HG02981 (cell line): ENCODE results near the gene LMO2.
"Not testable (repeated sequence)": the region's sequence is repeated elsewhere in the genome, so short reads cannot be mapped to it uniquely, and the experiment has no call there.

Experiments used
- ATAC-seq: cut with Tn5 transposase; IDR thresholded peaks from one replicate; pipeline ENCODE4 v1.9.1; 2021; ENCODE audit warnings: mild to moderate bottlenecking, moderate library complexity; ENCODE audit not compliant: unreplicated experiment

Gene LMO2

DNA sequence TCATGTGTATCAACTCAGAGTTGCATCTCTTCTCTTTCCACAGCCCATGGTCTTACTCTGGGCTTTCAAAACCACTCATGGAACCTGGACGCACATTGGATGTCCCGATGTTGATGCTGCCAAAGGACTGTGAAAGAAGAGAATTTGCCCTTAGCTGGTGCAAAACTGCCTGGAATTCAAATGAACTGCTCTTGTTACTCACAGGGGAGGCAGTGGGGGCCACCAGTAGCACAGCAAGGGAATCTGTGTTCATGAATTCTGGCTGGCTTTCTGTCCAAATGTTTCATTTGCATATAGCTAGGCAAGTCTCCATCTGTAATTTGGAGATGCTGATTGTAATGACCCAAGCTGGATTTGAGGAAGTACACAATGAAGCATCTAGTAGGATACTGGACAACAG, 24.9 kb downstream of the LMO2 start:
- no peak for ATAC-seq

DNA sequence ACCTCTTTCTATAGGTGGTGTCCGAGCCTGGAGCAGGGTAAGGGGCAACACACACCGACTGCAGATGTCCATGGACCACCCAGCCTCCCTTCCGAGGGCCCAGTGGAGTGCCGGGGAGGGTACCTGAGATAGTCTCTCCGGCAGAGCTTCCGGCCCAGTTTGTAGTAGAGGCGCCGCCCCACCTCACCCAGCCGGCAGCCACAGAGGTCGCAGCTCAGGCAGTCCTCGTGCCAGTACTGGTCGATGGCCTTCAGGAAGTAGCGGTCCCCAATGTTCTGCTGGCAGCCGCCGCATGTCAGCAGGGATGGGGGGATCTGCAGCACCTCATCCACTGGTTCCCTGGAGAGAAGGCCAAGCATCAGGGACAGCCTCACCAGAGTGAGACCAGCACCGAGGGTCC, 27.4 kb downstream of the LMO2 start:
- no peak for ATAC-seq

DNA sequence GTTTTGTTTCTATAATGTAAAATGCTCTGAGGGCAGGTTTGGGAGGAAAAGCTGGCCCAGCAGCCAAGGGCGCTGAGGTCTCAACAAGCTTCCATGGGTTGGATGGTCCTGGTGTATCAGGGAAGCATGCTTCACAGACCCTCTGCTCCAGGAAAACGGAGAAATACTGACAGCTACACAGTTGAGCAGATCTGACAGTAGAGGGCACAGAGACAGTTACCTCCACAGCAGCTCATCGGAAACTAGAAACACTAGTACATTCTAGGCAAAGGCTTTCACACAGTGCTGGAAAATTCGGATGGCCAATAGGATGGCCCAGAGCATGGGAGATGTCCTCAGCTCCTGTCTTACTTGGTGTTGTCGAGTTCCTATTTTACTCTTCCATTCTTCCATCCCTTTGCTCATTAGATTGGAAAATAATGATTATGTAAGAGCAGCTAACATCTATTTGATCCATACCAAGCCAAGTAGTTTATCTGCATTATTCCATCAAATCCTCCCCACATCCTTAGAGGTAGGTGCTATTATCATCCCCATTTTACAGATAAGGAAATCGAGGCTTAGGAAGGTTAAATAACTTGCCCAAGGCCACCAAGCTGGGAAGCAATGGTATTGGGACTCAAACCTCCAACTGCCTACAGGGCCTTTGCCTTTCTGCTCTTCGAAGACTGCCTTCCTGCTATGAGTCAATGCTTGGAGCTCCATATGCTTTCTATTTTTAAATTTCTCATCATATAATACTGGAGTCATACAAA, 28.3 kb downstream of the LMO2 start:
- no peak for ATAC-seq

GRCh38 chr11:33861941-33862589, 29.8 kb downstream of the LMO2 start:
- ATAC-seq: no peak

GRCh38 chr11:33861386-33861785, 30.5 kb downstream of the LMO2 start:
- ATAC-seq: no peak

DNA sequence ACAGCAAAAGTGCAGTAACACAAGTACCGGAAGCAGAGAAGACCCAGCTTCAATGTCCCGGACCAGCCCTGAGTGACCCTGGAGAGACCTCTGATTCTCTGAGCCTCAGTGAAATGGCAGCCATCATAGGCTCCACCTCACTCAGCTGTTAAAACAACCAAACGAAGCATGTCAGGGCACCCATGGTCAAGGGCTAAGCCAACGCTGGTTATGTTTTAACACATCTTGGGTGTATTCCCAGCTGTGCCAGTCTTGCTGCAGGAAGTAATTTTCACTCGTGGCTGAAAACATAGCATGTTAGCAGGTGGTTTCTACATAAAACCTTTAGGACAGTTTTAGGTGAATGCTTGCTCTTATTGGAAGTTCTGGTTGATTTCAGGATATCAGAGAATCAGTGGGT, 30.9 kb downstream of the LMO2 start:
- ATAC-seq: no peak

DNA sequence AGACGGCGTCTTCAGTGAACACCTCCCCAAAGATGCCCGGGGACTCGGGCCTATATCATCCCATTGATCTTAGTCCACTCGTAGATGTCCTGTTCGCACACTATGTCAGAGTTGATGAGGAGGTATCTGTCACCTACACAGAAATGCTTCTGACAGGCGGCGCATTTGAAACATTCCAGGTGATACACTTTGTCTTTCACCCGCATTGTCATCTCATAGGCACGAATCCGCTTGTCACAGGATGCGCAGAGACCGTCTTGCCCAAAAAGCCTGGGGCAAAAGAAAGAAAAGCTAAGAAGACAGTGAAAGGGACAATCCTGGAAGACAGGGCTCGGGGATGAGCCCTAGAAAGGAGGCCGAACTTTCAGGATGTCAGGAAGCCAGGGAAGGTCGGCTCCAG, 32.6 kb downstream of the LMO2 start:
- ATAC-seq: no peak

DNA sequence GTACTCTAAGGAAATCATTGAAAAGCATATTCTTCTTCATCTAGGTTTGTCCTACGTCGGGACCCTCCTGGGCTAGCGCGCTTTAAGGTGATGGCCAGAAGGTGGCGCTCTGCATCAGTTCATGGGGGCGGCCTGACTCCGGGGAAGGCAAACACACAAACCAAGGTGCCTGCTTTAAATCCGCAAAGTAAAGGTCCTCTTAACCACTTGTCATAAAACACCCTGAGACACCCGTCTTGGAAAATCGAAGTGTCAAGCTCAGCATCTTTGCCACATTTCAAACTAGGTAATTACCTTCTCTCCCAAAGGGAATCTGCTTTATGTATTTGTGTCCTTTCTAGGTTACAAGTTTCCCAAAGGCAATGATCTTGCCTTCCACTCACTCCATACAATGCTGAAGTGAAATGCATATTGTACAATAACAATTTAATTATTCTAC, 33.9 kb downstream of the LMO2 start:
- ATAC-seq: no peak

DNA sequence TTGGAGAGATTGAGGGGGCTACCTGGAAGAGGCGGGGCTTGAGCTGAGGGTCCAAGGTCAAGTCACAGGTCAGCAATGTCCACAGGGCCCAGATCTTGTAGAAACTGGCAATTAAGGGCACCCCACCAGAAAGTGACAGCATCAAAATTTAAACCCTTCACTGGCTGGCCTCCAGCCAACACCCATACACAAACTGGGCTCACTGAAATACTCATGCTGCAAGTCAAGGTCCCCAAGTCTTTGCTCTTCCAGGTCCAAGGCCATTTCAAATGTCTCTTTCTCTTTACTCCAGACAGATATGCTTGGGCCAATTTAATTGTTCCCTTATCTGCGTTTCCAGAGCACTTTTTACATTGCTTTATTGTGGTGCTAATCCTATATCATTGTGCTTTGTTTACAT, 36.4 kb downstream of the LMO2 start:
- ATAC-seq: no peak

DNA sequence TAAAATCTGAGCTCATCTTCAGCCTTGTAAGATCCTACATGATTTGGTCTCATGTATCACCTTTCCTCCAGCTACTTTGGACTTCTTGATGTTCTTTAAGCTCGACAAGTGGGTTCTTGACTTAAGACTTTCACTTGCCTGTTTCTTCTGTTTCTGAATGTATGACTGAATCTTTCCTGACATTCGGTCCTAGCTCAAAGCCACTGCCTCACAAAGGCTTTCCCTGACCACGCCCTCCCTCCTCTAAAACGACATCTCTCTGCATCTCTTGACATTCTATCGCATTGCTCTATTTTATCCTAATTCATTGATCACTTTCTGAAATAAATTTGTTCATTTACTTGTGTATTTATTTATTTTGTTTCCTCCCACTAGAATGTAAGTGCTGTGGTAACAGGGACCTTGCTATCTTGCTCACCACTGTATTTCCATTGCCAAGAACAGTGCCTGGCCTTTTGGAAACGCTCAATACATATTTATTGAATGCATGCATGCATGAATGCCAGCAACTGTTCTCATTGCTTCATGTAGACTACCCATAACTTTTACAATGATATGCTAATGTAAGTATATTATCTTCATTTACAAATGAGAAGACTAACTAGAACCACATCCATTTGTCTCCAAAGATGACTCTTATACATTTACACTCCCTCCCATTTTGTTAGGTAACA, 43.0 kb downstream of the LMO2 start:
- no peak for ATAC-seq

DNA sequence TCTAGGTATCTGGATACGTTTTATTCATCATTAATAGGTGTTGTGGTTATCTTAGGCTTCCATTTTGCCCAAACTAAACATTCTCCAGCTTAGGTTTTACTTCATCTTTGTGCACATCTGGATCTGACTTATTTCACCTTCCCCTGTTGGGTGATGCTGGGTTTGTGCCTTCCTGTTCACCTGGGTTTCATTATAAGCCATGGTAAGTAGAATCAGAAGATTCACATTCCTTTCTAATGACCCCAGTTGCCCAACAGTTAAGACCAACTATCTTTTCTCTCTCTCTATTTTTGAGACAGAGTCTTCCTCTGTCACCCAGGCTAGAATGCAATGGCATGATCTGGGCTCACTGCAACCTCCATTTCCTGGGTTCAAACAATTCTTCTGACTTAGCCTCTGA, 44.6 kb downstream of the LMO2 start:
- no peak for ATAC-seq

DNA sequence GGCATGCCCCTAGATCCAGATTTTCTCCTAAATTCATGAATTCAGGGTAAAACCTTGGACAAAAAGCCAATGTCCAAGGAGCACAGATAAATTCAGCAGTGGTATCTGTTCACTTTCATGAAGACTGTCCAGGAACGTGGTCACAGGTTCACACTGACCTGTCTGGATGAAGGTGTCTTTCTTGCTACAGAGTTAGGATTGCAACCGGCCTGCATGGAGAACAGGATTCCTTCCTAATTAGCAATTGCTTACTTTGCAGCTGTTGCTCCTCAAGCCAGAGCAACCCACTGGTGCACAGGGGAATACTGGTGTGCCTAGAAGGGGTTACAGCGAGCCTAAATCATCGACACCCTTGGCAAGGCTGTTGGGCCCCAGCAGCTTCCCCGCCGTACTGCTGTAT, 47.6 kb downstream of the LMO2 start:
- no peak for ATAC-seq

GRCh38 chr11:33843018-33843417, 48.9 kb downstream of the LMO2 start:
- no peak for ATAC-seq

DNA sequence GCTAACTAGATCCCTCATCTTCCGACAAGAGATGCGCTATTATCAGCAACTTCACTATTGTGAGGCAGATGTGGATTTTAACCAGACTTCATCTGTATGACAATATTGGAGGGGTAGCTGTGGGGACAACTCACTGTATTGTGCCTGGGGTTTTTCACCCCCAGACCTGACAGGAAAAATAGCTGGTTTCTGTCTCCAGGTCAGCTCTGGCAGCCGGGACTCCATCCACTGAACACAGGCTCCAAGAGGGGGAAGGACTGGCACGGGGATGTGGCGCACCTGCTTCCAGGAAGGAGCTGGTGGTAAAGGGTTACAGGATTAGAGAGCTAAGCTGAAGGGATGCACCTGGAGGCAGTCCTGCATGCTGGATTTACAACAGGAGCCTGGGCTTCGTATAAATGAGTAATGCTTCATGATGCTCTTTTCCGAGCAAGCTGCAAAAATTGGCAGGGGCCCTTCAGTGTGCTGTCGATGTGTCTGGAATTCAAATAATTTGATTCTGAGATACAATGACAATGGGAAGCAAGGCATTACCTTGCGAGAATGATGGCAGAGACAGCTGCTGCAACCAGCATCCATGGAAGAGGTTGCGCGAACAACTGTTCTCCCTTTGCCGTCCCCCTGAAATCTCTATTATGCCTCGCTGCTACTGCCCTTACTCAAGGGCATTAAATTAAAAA, 49.5 kb downstream of the LMO2 start:
- ATAC-seq: no peak

- not testable (repeated sequence) for ATAC-seq
Observed at GRCh38 chr11:33838234-33838633, 53.6 kb downstream of the LMO2 start.

DNA sequence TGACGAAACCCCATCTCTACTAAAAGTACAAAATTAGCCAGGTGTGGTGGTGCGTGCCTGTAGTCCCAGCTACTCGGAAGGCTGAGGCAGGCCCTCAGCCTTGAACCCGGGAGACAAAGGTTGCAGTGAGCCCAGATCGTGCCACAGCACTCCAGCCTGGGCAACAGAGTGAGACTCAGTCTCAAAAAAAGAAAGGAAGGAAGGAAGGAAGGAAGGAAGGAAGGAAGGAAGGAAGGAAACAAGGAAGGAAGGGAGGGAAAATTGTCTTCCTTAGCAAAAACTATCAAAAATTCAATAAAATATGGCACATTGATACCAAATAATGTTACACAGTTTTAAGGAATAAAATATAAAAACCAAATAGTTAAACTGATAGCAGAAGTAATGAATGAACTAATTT, 54.5 kb downstream of the LMO2 start:
- not testable (repeated sequence) for ATAC-seq

DNA sequence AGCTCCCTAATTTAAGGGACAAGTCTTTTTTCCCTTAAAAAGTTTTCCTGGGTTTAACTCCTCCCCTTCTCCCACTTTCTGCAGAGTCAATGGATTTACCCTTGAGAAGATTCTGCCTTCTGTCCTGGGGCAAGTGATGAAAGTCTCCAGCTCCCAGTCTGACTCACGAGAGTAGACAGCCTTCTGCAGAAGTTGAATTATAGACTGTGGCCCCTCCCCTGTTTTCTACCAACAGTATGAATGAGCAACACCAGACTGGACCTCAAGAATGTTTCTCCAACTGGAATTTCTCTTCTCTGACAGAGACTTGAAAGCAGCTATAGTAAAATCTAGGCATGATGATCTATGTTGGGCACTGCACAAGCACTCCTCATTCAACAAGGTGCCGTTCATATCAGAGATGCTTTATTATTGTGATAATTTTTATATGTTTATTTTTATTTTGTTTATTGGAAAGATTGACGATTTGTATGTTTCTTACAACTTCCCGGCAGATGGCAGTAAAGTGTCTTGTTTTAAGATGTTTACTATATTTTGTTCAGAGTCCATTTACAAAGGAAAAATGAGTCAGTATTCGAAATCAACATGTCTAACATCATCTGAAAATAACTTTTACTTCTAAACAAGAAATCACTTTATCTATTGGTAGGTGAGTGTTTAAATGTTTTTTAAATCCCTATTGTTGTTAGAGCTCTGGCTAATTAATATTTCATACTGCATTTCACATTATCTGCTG, 56.6 kb downstream of the LMO2 start:
- no peak for ATAC-seq

- ATAC-seq: no peak
Observed at GRCh38 chr11:33832676-33833075, 59.2 kb downstream of the LMO2 start.

GRCh38 chr11:33830903-33831648, 60.8 kb downstream of the LMO2 start:
- no peak for ATAC-seq
